Right renal pelvis (tissue), 4 donors: ENCODE results near the gene IKZF3. TPM values are rescaled to one million over a fixed set of nuclear protein-coding genes. Genes with fewer than 3 reads are reported as not detected.
A peak's percentile ranks its signal among the peaks of the same experiment; 100 is the strongest.
"Not testable (repeated sequence)": the region's sequence is repeated elsewhere in the genome, so short reads cannot be mapped to it uniquely, and the experiment has no call there.

Experiments
- DNase-seq, 4 donors: peaks; one replicate each; pipeline ENCODE4 v3.0.0-alpha.2; 2013; ENCODE audit warnings: low read depth in 4 of 4, low spot score in 3 of 4, missing footprints in 1 of 4
- polyA plus RNA-seq, 4 donors: library from polyadenylated mRNA; unstranded; fragments of 120-200 nt; gene quantifications; one replicate each; pipeline ENCODE4 v1.2.1, GENCODE V29; 2013; ENCODE audit not compliant: insufficient read length in 4 of 4

IKZF3 gene
- polyA plus RNA-seq, 4 donors = 0.17 to 0.30 (median 0.22) TPM

DNA sequence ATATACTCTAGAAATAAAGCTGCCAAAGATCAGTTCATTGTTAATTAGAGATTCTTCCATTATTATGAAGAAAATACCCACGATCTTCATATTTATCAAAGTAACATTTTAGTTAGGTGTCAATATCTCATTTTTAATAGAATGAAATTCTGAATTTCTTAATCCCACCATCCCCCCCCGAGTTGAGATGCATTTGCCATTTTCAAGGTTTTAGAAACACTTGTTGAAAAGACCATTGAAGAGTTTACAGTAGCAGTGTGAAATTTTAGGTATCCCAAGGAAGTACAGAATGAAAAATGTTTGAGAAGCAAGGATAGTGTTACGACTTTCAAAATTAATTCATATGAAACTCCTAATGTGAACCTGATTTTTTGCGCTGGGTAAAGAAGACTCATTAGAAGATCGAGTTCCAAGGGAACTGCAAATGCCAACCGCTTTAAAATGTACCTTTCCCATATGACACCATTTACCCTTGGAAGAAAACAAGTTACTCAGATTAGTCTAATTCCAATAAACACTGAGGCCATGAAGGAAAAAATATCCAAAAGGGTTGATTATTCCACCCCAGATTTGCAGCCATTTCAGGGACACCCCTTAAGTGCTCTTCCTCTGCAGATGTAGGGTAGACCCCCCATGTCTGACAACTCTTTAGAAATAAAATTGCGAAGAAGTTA is 731 bp downstream of the IKZF3 start:
- no peak for DNase-seq

GRCh38 chr17:39861235-39861634 is 2.9 kb downstream of the IKZF3 start:
- DNase-seq = no peak

- DNase-seq = not testable (repeated sequence)
These were observed 8.0 kb downstream of the IKZF3 start for GRCh38 chr17:39855911-39856649.

DNA sequence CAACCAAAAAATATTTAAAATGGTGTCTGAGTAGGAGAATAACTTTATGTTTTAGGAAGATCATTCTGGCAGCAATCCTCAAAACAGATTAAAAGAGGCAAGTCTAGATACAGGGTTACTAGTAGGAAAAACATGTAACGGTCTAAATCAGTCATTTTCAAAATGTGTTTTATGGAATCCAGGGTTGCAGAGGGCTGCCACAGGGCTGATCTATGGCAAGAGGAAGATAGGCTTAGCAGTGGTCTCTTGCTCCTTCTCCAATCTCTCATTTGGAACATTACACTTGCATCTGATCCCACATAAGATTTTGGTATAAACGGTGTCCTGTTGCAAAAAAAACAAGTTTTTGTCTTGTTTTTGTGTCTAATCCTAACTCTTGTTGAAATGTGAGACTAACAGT is 9.2 kb downstream of the IKZF3 start:
- no peak for DNase-seq

- DNase-seq = no peak
These were observed 11.9 kb downstream of the IKZF3 start for GRCh38 chr17:39852239-39852638.

DNA sequence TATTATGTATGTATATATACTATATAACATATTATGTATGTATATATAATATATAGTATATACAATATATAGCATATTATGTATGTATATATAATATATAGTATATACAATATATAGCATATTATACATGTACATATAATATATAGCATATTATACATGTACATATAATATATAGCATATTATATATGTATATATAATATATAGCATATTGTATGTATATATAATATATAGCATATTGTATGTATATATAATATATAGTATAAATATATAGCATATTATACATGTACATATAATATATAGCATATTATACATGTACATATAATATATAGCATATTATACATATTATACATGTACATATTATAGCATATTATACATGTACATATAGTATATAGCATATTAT is 13.9 kb downstream of the IKZF3 start:
- DNase-seq = not testable (repeated sequence)

DNA sequence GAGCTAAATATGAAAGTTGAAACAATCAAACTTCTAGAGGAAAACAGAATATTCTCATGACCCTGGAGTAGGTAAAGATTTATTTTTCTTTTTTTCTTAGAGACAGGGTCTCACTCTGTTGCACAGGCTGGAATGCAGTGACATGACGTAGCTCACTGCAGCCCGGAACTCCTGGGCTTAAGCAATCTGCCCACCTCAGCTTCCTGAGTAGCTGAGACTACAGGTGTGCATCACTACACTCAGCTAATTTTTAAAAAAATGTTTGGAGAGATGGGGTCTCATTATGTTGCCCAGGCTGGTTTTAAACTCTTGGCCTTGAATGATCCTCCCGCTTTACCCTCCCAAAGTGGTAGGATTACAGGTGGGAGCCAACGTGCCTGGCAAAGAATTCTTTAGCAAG is 15.5 kb downstream of the IKZF3 start:
- peak in 2 of 4 donors; percentile 23 to 28 for DNase-seq

DNA sequence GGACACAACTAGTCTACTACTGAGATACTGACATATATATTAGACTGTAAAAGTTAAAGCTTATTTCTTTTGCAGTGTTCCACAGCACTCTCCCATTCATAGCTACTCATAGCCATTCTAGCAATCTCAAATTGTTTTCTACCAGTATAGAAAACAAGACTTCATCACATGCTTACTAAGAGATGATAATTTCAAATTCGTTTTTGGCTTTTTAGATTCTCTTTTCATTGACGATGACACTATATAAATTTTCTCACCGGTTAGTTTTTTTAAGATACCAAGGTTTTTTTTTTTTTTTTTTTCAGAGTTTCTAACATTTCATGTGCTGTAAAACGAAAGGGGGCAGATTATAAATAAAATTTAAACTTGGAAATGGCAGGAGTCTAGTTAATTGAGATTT is 17.9 kb downstream of the IKZF3 start:
- no peak for DNase-seq

- no peak for DNase-seq
These were observed 18.9 kb downstream of the IKZF3 start for GRCh38 chr17:39845052-39845846.

DNA sequence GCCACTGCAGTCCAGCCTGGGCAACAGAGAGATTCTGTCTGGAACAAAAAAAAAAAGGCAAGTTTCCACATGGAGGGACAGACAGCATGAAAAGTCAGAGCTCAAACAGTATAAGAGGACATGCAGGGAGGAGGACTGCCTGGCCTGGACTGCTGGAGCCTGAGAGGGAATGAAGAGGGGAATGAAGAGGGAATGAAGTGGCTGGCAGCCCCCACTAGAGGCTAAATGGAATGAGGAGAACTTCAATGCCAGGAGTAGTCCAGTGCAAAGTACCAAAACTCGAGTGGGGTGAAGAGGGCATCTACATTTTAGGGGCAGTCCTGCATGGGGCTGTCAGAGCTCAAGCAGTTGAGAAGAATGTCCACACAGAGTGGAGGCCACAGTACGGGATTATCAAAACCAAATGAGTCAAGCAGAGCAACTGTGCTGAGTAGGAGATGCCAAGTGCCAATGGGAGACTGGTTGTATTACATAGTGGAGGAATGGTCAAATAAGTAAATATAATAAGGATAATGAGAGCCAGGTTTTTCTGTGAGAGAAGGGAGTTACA is 22.9 kb downstream of the IKZF3 start:
- no peak for DNase-seq

GRCh38 chr17:39838784-39839183 is 25.3 kb downstream of the IKZF3 start:
- DNase-seq = no peak

- no peak for DNase-seq
These were observed 26.1 kb downstream of the IKZF3 start for GRCh38 chr17:39838057-39838456.

- no peak for DNase-seq
These were observed 28.0 kb downstream of the IKZF3 start for GRCh38 chr17:39836117-39836516.

- DNase-seq = no peak
These were observed 28.9 kb downstream of the IKZF3 start for GRCh38 chr17:39835038-39835786.

- DNase-seq = no peak
These were observed 30.1 kb downstream of the IKZF3 start for GRCh38 chr17:39834017-39834416.

DNA sequence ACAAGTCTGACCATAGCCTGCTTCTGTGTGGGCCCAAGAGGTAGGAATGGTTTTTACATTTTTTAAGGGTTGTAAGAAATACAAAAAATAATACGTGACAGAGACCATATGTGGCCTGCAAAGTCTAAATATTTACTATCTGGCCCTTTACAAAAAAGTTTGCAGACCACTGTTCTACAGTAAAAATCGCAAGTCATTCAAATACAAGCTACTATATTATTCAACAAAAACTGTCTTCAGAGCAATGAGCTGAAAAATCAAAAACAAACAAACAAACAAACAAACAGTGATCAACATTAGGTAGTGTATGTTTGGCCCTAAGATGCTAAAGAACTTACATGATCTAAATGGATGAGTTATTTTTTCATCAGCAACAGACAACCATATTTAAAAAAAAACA is 32.5 kb downstream of the IKZF3 start:
- DNase-seq = no peak

GRCh38 chr17:39828443-39828842 is 35.7 kb downstream of the IKZF3 start:
- DNase-seq = no peak

DNA sequence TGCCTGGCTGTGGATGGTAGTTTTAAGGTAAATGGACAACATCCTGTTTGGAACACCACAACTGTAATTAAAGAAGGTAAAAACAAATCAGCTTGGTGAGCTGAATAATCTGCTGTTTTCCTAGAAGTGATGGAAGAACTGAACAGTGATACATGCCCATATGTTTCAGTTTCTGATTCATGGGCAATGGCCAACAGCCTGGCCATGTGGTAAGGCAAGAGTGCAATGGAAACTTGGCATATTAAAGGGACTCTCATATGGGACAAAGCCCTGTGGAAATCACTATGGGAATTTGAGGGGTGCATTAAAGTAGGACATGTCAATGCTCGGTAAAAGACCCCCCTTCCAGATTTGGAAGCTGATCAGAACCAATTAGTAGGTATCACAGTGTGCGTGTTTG is 37.8 kb downstream of the IKZF3 start:
- no peak for DNase-seq

DNA sequence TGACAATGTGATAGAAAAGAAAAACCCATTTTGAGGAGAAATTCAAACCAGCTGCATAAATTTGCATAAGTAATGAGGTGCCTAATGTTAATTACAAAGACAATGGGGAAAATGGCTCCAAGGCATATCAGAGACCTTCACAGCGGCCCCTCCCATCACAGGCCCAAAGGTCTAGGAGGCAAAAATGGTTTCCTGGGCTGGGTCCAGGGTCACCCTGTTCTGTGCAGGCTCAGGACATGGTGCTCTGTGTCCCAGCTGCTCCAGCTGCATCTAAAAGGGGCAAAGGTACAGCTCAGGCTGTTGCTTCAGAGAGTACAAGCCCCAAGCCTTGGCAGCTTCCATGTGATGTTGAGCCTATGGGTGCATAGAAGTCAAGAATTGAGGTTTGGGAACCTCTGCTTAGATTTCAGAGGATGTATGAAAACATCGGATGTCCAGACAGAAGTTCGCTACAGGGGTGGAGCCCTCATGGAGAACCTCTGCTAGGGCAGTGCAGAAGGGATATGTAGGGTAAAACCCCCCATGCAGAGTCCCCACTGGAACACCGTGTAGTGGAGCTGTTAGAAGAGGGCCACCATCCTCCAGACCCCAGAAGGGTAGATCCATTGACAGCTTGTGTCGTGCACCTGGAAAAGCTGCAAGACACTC is 40.6 kb downstream of the IKZF3 start:
- no peak for DNase-seq

- no peak for DNase-seq
These were observed 42.1 kb downstream of the IKZF3 start for GRCh38 chr17:39822051-39822451.
